ENCODE measurements around the gene VSIG10L2.

The VSIG10L2 gene

DNA sequence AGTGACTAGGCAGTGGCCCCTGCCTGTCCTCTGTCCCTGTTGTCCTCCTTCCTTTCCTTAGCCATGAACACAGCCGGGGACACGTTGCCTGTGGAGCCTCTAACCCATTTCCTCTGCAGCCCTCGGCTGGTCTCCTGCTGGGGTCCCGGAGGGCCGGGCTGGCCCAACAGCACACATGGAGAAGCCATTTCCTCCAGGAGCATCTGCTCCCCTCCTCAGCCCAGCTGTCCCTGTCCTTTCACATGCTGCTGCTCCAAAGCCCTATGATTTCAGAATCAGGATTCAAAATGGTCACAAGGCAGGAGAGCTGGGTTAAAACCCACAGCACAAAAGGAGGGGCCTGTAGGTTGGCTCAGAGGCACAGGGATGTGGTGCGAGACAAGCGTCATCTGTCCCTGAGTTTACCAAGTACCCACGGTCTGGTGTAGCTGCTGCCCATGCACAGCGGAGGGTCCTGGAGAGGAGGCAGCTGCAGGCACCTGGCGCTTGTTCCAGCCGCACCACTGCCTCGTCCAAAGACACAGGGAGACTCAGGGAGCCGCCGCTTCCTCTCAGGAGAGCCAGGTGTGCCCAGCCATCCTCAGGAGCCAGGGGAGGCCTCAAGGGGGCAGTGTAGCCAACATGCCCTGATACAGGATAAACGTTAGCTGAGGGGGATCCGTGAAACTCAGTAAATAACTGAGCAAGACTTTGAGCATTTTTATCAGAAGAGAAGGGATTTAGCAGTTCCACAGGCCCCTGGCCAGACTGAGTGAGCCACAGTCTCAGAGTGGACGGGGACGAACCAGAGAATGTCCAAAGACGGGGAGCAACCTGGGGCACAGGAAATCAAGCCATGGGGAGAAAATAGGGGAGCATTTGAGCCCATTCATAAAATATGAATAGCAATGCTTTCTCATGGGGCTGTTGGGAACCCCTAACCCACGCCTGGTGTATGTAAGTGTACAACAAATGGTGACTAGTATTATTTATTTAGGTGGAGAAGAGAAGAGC is 3.9 kb upstream of the VSIG10L2 start:
- Histone ChIP-seq H3K27me3 (ENCODE audit: control insufficient read depth, insufficient read depth, low read length) (no peaks in the 10 kb centered on the region), H3K9ac (ENCODE audit: low read depth, low read length) (no peak overlapping the region), H3K36me3 (ENCODE audit: control insufficient read depth, insufficient read depth, low read length) (no peaks in the 10 kb centered on the region), H3K9me3 (ENCODE audit: control insufficient read depth, insufficient read depth, low read length) (no peaks in the 10 kb centered on the region), H3K4me1 (ENCODE audit: control insufficient read depth, insufficient read depth, low read length) (peaks cover 10% of the 10 kb centered on the region), H3K27ac (ENCODE audit: low read depth, low read length) (no peak overlapping the region), H3K4me3 (ENCODE audit: low read depth, low read length) (no peak overlapping the region)

DNA sequence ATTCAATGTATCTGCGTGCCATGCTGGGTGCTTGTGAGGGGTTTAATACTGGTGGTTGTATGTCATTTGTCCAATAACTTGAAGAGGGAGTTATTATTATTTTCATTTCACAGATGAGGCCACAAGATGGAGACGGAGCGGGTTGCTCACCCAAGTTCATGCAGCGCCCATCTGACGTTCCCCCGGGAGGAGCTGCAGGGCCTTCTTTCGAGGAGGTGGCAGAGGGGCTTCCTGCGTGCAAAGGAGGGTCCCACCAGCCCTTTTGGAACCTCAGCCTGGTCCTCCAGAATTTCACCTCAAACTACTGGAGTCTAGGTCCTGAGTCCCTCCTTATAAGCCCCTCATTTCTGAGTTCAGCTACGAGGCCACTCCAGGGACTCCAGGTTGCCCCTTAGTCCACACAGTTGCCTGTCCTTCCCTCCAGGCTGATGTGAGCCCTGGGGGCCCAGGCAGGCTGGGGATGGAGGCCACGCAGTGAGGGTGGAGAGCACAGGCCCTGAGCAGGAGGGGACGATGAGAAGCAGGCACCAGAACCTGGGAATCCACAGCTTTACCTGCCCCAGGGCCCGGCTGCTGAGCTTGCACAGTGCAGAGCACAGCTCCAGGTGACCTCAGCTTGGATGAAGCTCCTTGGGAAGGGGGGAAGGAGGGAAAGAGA is 2.9 kb upstream of the VSIG10L2 start:
- no peak overlapping the region for H3K27ac ChIP-seq (ENCODE audit: low read depth, low read length)
- H3K4me1 ChIP-seq (ENCODE audit: control insufficient read depth, insufficient read depth, low read length), result peaks cover 10% of the 10 kb centered on the region
- H3K4me3 ChIP-seq (ENCODE audit: low read depth, low read length), result no peak overlapping the region
- no peaks in the 10 kb centered on the region for H3K9me3 ChIP-seq (ENCODE audit: control insufficient read depth, insufficient read depth, low read length)
- no peak overlapping the region for H3K9ac ChIP-seq (ENCODE audit: low read depth, low read length)
- H3K36me3 ChIP-seq (ENCODE audit: control insufficient read depth, insufficient read depth, low read length), result no peaks in the 10 kb centered on the region
- no peaks in the 10 kb centered on the region for H3K27me3 ChIP-seq (ENCODE audit: control insufficient read depth, insufficient read depth, low read length)

DNA sequence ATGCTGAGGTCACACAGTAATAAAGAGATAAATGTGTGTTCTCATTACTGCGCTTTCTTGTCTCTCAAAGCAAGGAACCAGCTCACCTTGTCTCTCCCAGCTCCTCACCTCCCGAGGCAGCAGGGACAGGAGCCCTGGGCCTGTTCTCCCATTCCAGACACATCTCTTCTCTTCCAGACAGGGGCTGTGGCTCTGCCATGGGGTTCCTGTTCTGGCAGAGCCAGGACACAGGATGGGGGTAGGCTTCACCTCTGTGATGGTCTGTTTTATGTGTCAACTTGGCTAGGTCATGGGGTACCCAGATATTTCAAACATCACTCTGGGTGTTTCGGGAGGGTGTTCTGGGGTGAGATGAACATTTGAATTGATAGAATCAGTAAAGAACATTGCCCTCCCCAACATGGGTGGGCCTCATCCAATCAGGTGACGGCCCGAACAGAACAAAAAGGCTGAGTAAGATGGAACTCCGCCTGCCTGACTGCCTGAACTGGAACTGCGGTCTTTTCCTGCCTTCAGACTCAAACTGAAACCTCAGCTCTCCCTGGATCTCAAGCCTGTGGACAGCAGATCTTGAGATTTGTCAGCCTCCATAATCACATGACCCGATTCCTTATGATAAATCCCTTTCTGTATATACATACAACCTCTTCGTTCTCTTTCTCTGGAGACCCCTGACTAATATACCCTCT is 2.0 kb upstream of the VSIG10L2 start:
- Histone ChIP-seq H3K4me3 (ENCODE audit: low read depth, low read length) (no peak overlapping the region), H3K36me3 (ENCODE audit: control insufficient read depth, insufficient read depth, low read length) (no peaks in the 10 kb centered on the region), H3K9me3 (ENCODE audit: control insufficient read depth, insufficient read depth, low read length) (no peaks in the 10 kb centered on the region), H3K4me1 (ENCODE audit: control insufficient read depth, insufficient read depth, low read length) (peaks cover 10% of the 10 kb centered on the region), H3K27ac (ENCODE audit: low read depth, low read length) (no peak overlapping the region), H3K27me3 (ENCODE audit: control insufficient read depth, insufficient read depth, low read length) (no peaks in the 10 kb centered on the region), H3K9ac (ENCODE audit: low read depth, low read length) (no peak overlapping the region)

DNA sequence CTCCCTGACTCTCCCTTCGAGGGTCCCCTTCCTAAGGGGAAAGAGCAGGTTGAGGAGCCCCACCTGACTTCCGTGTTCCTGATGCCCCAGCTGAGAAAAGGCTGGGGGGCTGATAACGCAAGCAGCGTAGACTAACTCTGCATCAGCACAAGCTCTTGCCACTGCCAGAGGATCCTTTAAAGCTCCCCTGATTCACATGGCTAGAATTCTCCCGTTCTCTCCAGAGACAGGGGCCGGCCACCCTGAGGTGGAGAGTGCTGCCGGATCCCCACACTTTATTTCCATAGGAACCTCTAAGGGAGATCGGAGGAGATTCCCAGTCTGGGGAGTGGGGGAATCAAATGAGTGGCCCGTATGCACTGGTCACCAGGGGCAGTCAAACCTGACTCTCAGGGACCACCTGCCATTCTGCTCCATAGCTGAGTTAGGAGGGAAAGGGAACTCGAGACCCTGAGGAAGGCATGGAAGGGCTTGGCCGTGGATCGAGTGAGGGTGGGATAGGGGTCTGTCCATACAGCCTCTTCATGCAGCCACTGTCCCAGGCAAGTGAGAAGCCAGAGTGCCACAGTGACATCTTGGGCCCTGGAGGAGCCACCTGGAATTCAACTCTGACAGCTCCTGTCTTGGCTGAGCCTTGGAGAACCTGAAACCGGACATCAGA is 1.4 kb upstream of the VSIG10L2 start:
- Histone ChIP-seq H3K4me1 (ENCODE audit: control insufficient read depth, insufficient read depth, low read length) (peaks cover 10% of the 10 kb centered on the region), H3K27ac (ENCODE audit: low read depth, low read length) (no peak overlapping the region), H3K9ac (ENCODE audit: low read depth, low read length) (no peak overlapping the region), H3K9me3 (ENCODE audit: control insufficient read depth, insufficient read depth, low read length) (no peaks in the 10 kb centered on the region), H3K27me3 (ENCODE audit: control insufficient read depth, insufficient read depth, low read length) (no peaks in the 10 kb centered on the region), H3K4me3 (ENCODE audit: low read depth, low read length) (no peak overlapping the region), H3K36me3 (ENCODE audit: control insufficient read depth, insufficient read depth, low read length) (no peaks in the 10 kb centered on the region)

DNA sequence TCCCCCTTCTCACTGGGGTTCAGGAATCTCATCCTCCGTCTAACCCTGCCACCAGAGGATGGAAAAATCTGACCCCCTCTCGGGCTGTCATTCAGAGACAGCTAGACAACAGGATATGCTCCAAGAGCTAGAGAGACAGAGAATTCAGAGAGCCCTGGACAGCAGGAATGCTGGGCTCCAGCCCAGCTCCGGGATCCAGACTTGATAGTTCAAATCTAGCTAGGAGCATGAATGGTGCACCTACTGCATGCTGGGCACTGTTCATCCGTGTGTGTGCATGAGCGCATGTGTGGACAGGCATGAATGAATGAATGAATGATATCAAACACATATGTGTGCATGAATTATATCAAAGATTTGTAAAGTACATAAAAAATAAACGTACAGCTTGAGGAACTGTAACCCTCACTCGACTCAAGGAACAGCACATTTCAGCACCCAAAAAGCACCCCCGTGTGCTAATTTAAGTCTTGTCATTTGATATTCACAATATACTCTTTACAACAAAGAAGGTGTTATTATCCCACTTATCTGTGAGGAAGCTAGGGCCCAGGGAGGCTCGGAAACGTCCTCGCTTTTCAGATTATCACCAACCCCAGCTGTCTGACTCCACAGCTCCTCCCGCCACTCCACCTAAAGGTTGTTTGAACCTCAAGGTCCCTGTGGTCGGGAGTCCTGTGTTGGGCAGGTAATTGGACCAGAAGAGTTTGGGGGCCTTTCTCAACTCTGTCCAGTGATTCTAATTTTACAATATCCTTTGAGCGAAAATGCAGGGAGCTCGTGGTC is 640 bp upstream of the VSIG10L2 start:
- no peak overlapping the region for H3K27ac ChIP-seq (ENCODE audit: low read depth, low read length)
- H3K9ac ChIP-seq (ENCODE audit: low read depth, low read length), result no peak overlapping the region
- H3K36me3 ChIP-seq (ENCODE audit: control insufficient read depth, insufficient read depth, low read length), result no peaks in the 10 kb centered on the region
- no peak overlapping the region for H3K4me3 ChIP-seq (ENCODE audit: low read depth, low read length)
- no peaks in the 10 kb centered on the region for H3K9me3 ChIP-seq (ENCODE audit: control insufficient read depth, insufficient read depth, low read length)
- no peaks in the 10 kb centered on the region for H3K27me3 ChIP-seq (ENCODE audit: control insufficient read depth, insufficient read depth, low read length)
- H3K4me1 ChIP-seq (ENCODE audit: control insufficient read depth, insufficient read depth, low read length), result peaks cover 10% of the 10 kb centered on the region

DNA sequence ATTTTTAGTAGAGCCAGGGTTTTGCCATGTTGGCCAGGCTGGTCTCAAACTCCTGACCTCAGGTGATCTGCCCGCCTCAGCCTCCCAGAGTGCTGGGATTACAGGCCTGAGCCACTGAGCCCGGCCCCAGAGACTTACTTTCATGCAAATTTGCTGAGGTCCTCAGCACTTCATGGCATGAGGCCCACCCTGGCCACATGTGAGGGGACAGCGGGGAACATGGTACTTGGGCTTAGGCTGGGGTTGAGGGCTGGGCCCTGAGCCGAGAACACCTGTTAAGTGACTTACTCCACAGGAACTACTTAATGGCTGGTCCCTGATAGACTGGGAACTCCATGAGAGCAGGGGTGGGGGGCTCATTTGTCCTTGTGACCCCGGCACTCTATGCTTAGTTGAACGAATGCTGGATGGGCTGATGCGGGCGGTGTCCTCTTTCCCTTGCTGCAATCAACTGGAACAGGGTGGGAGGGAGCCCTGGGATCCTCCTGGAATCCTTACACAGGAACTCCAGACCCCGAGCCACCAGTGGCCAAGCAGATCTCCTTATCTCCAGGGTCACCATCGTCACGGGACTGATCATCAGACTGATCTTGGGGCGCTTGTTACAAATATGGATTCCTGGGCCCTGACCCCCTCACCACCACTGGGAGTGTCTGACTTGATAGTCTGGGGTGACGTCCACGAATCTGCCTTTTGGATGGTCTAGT is 1.0 kb downstream of the VSIG10L2 start:
- no peak overlapping the region for H3K4me3 ChIP-seq (ENCODE audit: low read depth, low read length)
- H3K27me3 ChIP-seq (ENCODE audit: control insufficient read depth, insufficient read depth, low read length), result no peaks in the 10 kb centered on the region
- H3K9me3 ChIP-seq (ENCODE audit: control insufficient read depth, insufficient read depth, low read length), result no peaks in the 10 kb centered on the region
- H3K4me1 ChIP-seq (ENCODE audit: control insufficient read depth, insufficient read depth, low read length), result peaks cover under 1% of the 10 kb centered on the region
- no peak overlapping the region for H3K27ac ChIP-seq (ENCODE audit: low read depth, low read length)
- no peaks in the 10 kb centered on the region for H3K36me3 ChIP-seq (ENCODE audit: control insufficient read depth, insufficient read depth, low read length)
- H3K9ac ChIP-seq (ENCODE audit: low read depth, low read length), result no peak overlapping the region

DNA sequence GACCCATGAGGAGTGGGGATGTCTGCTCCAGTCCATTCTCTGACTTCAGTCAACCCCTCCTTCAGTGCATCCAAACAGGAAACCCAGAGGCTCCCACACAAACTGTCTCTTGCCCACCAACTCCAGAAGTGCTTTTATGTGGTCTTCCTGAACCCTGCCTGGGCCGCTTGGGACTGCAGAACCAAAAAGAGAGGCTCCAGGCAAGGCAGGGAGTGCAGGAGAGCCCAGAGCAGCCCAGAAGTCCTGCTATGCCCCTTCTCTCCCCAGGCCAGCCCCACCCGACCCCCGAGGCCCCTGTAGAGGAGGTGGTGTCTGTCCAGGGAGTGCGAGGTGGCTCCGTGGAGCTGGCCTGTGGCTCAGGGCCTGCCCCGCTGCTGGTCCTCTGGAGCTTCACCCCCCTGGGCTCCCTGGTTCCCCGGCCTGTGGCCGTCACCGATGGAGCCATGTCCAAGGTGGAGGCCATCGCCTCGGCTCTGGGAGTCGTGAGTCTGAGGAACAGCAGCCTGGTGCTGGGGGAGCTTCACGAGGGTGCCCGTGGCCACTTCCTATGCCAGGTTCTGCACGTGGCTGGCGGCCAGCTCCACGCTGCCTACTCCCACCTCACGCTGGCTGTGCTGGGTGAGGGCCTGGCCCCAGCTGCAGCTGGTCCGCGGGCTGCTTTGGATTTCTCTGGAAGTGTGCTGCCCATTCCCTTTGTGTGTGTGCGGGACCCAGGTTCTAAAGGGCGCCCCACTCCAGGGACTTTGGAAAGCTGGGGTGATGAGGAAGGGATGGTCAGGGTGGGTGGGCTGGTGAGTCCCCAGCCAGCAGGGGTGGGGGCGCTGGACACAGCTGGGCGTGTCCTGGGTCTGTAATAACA is 1.8 kb downstream of the VSIG10L2 start:
- no peak overlapping the region for H3K9ac ChIP-seq (ENCODE audit: low read depth, low read length)
- no peaks in the 10 kb centered on the region for H3K36me3 ChIP-seq (ENCODE audit: control insufficient read depth, insufficient read depth, low read length)
- H3K4me3 ChIP-seq (ENCODE audit: low read depth, low read length), result no peak overlapping the region
- no peaks in the 10 kb centered on the region for H3K9me3 ChIP-seq (ENCODE audit: control insufficient read depth, insufficient read depth, low read length)
- H3K27ac ChIP-seq (ENCODE audit: low read depth, low read length), result no peak overlapping the region
- no peaks in the 10 kb centered on the region for H3K27me3 ChIP-seq (ENCODE audit: control insufficient read depth, insufficient read depth, low read length)
- no peaks in the 10 kb centered on the region for H3K4me1 ChIP-seq (ENCODE audit: control insufficient read depth, insufficient read depth, low read length)

DNA sequence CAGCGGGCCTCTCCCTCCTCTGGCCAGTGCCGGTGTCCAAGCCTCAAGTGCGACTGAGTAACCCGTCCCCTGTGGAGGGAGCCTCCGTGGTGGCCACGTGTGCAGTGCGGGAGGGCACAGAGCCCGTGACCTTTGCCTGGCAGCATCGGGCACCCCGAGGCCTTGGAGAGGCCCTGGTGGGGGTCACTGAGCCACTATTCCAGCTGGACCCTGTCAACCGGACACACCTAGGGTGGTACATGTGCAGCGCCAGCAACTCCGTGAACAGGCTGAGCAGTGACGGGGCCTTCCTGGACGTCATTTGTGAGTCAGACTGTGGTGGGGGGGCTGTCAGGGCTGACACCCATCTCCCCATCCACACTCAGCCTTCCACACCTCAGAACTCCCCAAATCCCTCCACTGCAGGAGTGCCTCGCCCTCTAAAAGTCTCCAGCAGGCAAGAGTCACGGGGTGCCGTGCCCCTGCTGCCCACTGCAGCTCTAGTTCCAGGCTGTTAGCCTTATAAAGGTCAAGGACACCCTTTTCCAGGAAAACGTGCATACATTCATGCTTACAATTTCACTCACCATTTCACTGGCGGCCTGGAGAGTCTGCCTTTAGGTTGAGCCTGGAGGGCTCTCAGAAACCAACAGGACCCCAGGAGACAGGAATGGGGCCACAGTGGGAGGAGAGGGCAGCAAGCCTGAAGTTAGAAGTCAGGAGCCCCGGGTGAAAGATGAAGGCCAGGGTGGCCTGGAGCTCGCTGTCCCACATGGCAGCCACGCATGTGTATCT is 2.6 kb downstream of the VSIG10L2 start:
- H3K27ac ChIP-seq (ENCODE audit: low read depth, low read length), result no peak overlapping the region
- H3K9ac ChIP-seq (ENCODE audit: low read depth, low read length), result no peak overlapping the region
- H3K27me3 ChIP-seq (ENCODE audit: control insufficient read depth, insufficient read depth, low read length), result no peaks in the 10 kb centered on the region
- no peaks in the 10 kb centered on the region for H3K9me3 ChIP-seq (ENCODE audit: control insufficient read depth, insufficient read depth, low read length)
- H3K4me1 ChIP-seq (ENCODE audit: control insufficient read depth, insufficient read depth, low read length), result no peaks in the 10 kb centered on the region
- H3K36me3 ChIP-seq (ENCODE audit: control insufficient read depth, insufficient read depth, low read length), result no peaks in the 10 kb centered on the region
- no peak overlapping the region for H3K4me3 ChIP-seq (ENCODE audit: low read depth, low read length)
